Upper lobe of left lung (tissue), 4 donors: ENCODE results near the gene ERGIC1.

Experiments used
- POLR2A ChIP-seq, 4 donors: fragments of 450-650 bp; IDR thresholded peaks; one replicate each; pipeline ENCODE4 v1.5.1; 2016 to 2017; ENCODE audit warnings: antibody characterized with exemption in 4 of 4, mild to moderate bottlenecking in 2 of 4
- TF ChIP-seq, protein P1 (sequence below), 6 experiments: fragments of 450-650 bp in 4 of 6; fragments of 200-600 bp in 2 of 6; sonication (generic) in 2 of 6; IDR thresholded peaks; one replicate each; pipeline ENCODE4 v1.5.1; 2016 to 2019; ENCODE audit warnings: antibody characterized with exemption in 6 of 6

DNA sequence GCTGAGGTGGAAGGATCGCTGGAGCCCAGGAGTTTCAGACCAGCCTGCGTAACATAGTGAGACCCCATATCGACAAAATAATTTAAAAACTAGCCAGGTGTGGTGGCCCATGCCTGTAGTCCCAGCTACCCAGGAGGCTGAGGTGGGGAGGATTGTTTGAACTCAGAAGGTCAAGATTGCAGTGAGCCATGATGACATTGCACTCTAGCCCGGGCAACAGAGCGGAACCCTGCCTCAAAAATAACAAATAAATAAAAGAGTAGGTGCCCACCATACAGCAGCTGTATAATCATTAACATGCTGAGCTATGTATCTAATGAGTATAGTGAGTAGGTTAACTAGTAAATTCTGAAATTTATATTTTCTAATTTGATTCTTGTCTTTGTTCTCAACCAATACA lies 138.5 kb downstream of the ERGIC1 start:
- TF ChIP-seq, protein P1, sequence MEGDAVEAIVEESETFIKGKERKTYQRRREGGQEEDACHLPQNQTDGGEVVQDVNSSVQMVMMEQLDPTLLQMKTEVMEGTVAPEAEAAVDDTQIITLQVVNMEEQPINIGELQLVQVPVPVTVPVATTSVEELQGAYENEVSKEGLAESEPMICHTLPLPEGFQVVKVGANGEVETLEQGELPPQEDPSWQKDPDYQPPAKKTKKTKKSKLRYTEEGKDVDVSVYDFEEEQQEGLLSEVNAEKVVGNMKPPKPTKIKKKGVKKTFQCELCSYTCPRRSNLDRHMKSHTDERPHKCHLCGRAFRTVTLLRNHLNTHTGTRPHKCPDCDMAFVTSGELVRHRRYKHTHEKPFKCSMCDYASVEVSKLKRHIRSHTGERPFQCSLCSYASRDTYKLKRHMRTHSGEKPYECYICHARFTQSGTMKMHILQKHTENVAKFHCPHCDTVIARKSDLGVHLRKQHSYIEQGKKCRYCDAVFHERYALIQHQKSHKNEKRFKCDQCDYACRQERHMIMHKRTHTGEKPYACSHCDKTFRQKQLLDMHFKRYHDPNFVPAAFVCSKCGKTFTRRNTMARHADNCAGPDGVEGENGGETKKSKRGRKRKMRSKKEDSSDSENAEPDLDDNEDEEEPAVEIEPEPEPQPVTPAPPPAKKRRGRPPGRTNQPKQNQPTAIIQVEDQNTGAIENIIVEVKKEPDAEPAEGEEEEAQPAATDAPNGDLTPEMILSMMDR (IDR thresholded peaks at IDR 0.05), result no peak
- no peak for TF ChIP-seq POLR2A (IDR thresholded peaks at IDR 0.05)
